ENCODE data around the gene PLPP1.
A peak's percentile ranks its signal among the peaks of the same experiment; 100 is the strongest.
"Not testable (repeated sequence)": the region's sequence is repeated elsewhere in the genome, so short reads cannot be mapped to it uniquely, and the experiment has no call there.

Gene PLPP1

DNA sequence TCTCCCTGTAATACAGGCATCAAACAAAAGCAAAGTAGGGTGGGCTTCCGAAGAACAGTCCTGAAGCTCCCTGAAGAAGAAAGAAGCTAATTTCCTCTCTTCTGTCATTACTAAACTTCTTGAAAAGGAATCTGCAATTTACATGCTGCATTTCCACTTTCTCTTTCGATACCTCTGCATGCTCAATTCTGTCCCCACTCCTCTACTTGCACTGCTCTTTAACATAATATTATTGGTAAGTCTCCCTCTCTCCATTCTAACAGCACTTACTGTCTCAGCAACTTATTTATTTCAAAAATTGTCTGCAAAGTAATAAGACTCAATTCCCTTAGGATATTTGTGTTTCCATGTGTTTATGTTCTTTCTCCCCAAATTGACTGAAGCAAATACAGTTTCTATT, 3.9 kb upstream of the PLPP1 start:
- TF ChIP-seq, protein P1, sequence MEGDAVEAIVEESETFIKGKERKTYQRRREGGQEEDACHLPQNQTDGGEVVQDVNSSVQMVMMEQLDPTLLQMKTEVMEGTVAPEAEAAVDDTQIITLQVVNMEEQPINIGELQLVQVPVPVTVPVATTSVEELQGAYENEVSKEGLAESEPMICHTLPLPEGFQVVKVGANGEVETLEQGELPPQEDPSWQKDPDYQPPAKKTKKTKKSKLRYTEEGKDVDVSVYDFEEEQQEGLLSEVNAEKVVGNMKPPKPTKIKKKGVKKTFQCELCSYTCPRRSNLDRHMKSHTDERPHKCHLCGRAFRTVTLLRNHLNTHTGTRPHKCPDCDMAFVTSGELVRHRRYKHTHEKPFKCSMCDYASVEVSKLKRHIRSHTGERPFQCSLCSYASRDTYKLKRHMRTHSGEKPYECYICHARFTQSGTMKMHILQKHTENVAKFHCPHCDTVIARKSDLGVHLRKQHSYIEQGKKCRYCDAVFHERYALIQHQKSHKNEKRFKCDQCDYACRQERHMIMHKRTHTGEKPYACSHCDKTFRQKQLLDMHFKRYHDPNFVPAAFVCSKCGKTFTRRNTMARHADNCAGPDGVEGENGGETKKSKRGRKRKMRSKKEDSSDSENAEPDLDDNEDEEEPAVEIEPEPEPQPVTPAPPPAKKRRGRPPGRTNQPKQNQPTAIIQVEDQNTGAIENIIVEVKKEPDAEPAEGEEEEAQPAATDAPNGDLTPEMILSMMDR (IDR thresholded peaks at IDR 0.05; ENCODE audit: low read depth, low read length), result no peak
- no peak for DNase-seq (ENCODE audit: low read depth in 2 of 2)
- H3K4me3 ChIP-seq (replicated peaks in 1 of 2; ENCODE audit: low read depth in 2 of 2, low read length in 2 of 2), result no peak overlapping the region

DNA sequence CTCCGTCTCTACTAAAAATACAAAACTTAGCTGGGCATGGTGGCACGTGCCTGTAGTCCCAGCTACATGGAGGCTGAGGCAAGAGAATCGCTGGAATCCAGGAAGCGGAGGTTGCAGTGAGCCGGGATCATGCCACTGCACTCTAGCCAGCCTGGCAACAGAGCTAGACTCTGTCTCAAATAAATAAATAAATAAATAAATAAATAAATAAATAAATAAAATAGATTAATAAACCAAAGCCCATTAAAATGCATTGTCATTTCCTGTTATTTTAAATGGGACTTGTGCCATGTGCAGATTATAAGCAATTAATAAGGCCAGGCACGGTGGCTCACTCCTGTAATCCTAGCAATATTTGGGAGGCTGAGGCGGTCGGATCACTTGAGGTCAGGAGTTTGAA, 2.6 kb upstream of the PLPP1 start:
- DNase-seq (ENCODE audit: low read depth in 2 of 2); H3K4me3 ChIP-seq (replicated peaks in 1 of 2; ENCODE audit: low read depth in 2 of 2, low read length in 2 of 2): not testable (repeated sequence)

DNA sequence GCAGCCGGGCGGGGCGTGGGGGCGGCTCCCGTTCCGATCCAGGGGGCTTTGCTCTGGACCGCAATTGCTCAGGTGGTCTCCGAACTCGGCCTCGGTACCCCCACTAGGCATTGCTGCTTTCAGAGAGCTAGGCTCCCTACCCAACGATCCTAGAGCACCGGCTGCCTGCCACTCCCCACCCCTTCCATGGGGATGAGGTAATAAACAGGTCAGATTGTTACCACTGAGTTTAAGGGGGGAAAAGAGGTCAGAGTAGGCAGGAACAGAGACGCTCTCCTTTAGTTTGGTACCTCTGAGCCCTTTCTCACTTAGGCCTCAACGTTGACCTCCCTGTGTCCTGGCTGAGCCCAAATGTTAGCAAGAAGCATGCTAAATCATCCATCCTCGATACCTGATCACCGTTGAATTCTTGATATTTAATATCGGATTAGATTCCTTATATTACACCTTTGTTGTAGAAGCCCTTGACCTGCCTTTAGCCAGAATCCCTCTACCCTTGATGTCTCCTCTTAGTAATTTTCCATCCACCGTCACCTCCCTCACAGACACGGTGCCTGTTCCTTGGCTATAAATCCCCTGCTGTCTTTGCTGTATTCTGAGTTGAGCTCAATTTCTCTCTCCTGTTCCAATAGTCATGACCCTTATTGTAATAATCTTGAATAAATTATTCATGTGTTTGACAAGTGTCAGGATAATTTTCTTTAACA, 588 bp upstream of the PLPP1 start:
- TF ChIP-seq, protein P1 (IDR thresholded peaks at IDR 0.05; ENCODE audit: low read depth, low read length), result no peak
- H3K4me3 ChIP-seq (replicated peaks in 1 of 2; ENCODE audit: low read depth in 2 of 2, low read length in 2 of 2), result peak overlapping the region; percentile 81 to 95
- DNase-seq (ENCODE audit: low read depth in 2 of 2), result no peak

DNA sequence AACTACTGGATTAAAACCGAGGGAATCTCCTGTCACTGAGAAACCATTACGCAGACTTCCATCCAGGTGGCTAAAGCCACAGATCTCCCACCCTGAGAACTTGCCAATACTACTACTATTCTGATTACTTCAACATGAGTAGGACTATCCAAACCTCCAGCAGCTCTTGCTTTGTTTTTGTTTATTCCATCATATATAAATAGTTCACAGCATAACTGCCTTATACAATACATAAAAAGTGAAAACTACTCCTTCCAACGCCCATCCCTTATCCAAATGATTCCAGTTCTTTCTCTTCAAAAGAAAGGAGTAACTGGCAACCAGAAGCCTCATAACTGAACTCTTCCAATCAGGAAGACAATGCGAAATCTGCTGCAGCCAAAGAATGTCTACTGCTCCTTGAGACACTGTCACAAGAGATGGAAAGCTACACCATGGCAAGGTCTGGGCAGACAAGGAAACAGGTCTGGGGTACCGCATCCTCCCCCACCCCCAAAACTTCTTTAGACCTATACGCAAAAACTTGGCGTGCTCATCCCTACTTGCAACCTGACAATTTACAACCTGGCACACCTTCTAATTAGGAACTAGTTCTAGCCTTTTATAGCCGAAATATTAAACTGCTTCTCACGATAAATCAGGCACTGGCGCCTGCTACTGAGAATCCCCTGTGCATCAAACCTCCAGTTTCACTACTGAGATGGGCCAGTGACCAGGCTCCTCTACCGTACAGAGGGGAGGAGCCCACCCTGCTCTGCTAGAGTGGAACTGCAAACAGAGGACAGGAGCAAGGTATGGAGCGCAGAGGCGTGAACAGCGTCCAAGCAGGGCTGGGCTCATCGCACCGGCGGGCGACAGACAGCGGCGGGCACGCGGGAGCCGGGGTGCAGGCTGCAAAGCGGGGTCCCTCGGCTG, 986 bp downstream of the PLPP1 start:
- peak overlapping the region; percentile 81 to 95 for H3K4me3 ChIP-seq (replicated peaks in 1 of 2; ENCODE audit: low read depth in 2 of 2, low read length in 2 of 2)
- peak; percentile 42 to 61 for DNase-seq (ENCODE audit: low read depth in 2 of 2)
- TF ChIP-seq, protein P1 (IDR thresholded peaks at IDR 0.05; ENCODE audit: low read depth, low read length), result no peak

DNA sequence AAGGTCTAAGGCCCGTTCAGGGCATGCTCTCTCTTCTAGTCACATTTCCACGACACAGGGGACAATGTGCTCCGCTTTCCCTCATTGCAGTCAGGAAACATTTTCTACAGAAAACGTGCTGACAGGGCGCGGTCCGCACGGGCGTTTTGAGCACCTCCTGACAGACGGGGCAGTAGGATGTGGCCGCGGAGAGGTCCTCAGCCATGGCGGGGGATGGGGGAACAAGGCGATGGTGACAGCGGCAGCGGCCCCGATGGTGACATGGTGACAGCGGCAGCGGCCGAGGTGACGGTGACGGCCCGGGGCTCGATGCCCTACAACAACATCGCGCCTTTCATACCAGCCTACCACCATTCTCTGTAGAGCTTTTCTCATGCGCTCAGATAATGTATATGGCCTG, 4.1 kb downstream of the PLPP1 start:
- no peak overlapping the region for H3K4me3 ChIP-seq (replicated peaks in 1 of 2; ENCODE audit: low read depth in 2 of 2, low read length in 2 of 2)
- TF ChIP-seq, protein P1 (IDR thresholded peaks at IDR 0.05; ENCODE audit: low read depth, low read length), result no peak
- DNase-seq (ENCODE audit: low read depth in 2 of 2), result no peak

DNA sequence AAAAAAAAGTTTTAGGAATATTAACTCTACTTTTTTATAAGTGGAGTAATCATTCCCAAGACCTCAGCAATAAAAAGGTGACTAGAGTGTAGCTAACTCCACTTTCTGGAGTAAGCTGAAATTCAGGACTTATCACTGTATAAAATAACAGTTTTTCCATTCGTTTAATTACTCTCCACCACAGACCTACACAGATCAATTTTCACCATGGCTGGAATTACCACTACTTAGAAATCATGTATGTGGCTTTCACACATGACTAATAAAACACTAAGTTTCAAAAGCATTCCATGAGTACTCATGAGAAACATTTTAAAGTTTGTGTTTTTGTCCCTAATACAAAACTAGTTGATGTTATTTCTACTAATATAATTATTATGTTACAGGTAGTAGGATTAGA, 9.9 kb downstream of the PLPP1 start:
- TF ChIP-seq, protein P1 (IDR thresholded peaks at IDR 0.05; ENCODE audit: low read depth, low read length), result no peak
- DNase-seq (ENCODE audit: low read depth in 2 of 2), result no peak
- H3K4me3 ChIP-seq (replicated peaks in 1 of 2; ENCODE audit: low read depth in 2 of 2, low read length in 2 of 2), result no peak overlapping the region

DNA sequence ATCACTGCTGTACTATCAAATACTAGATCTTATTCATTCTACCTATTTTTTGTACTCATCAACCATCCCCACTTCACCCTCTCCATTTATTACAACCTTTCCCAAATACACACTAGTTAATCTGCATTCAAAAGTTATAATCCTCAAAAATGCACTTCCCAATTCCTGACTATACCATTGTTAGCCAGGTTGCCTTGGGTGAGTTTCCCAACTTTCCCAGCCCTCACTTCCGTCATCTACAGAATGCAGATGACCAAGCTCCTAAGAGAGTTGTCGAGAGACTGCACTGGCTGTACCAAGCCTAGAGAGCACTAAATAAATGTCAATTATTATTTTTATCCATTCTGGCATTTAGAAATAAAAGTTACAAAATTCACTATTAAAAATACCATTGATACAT, 11.5 kb downstream of the PLPP1 start:
- TF ChIP-seq, protein P1 (IDR thresholded peaks at IDR 0.05; ENCODE audit: low read depth, low read length), result no peak

More for the DNA sequence above, 11.5 kb downstream of the PLPP1 start:
- no peak overlapping the region for H3K4me3 ChIP-seq (replicated peaks in 1 of 2; ENCODE audit: low read depth in 2 of 2, low read length in 2 of 2)
- no peak for DNase-seq (ENCODE audit: low read depth in 2 of 2)
